Motor neuron (in vitro differentiated cells): ENCODE measurements around the gene ROPN1B. TPM values are rescaled to one million over a fixed set of nuclear protein-coding genes. Genes with fewer than 3 reads are reported as not detected.
A peak's percentile ranks its signal among the peaks of the same experiment; 100 is the strongest.
"Not testable (repeated sequence)": the region's sequence is repeated elsewhere in the genome, so short reads cannot be mapped to it uniquely, and the experiment has no call there.

Experiments
- ATAC-seq, 8 experiments: fragments of 200-7000 bp; cut with Tn5 transposase; replicated peaks in 6 of 8; 2 replicates each; pipeline ENCODE4 v1.8.0; 2021; ENCODE audit warnings: mild to moderate bottlenecking in 8 of 8, moderate library complexity in 8 of 8
- H3K27ac ChIP-seq, 2 donors: fragments of 250-450 bp; sonication (Bioruptor Pico); 2 replicates each; pipeline ENCODE4 v1.9.0; 2021; ENCODE audit warnings: antibody characterized with exemption in 2 of 2, mild to moderate bottlenecking in 2 of 2, moderate library complexity in 1 of 2
- H3K4me1 ChIP-seq, 2 donors: fragments of 250-450 bp; sonication (Bioruptor Pico); replicated peaks in 1 of 2; 2 replicates each; pipeline ENCODE4 v1.6.1; 2021; ENCODE audit warnings: antibody characterized with exemption in 2 of 2, mild to moderate bottlenecking in 2 of 2, moderate library complexity in 1 of 2
- H3K4me3 ChIP-seq, 5 donors: fragments of 250-450 bp; sonication (Bioruptor Pico); 2 replicates each; pipeline ENCODE4 v1.9.0; 2021; ENCODE audit warnings: antibody characterized with exemption in 5 of 5, mild to moderate bottlenecking in 5 of 5, moderate library complexity in 4 of 5
- WGBS, 10 experiments: fragments of 450-650 bp; shearing (Covaris generic); methylation state at CpG; one replicate each; pipeline ENCODE4 v1.0.0; 2022; 5-methylcytosine and 5-hydroxymethylcytosine counted together
- in situ Hi-C, 9 experiments: fragments of 400-800 bp; cut with MboI; loops; one replicate each; pipeline ENCODE4 v1.15.0; 2021; ENCODE audit warnings: low sequenced_read_pairs in 9 of 9, low pct_unique_long_range_greater_than_20kb in 2 of 9; ENCODE audit not compliant: unreplicated experiment in 9 of 9
- total RNA-seq, 8 experiments: library from RNA; unstranded; fragments of 300-600 nt; gene quantifications; 2 replicates each; pipeline versions ENCODE4 v1.2.3 to v1.2.4, GENCODE V29; 2022

The ROPN1B gene
- 1 to 10 TPM in 3 of 8 experiments, under 1 TPM in 4, not detected in 1; 0.25 to 2.8 (median 0.98) TPM for total RNA-seq

GRCh38 chr3:125968701-125969592 is at the start of gene ROPN1B:
ROPN1B (plus strand) TSS chr3:125969178; CDS start chr3:125972055, 2,877 bp downstream.
- H3K4me1 ChIP-seq, H3K4me3 ChIP-seq, H3K27ac ChIP-seq: not testable (repeated sequence)
- in situ Hi-C loops: loop anchor here in 1 of 9 experiments (25.0 kb wide), 1 partner anchor 243 kb away; no protein-coding TSS in a partner anchor
- no CpG with 5 or more reads among the region's 50 CpGs for WGBS, 10 experiments
- peak; percentile 51 to 82 (median 78) for ATAC-seq

- H3K4me3 ChIP-seq, H3K27ac ChIP-seq, in situ Hi-C loops, ATAC-seq: not testable (repeated sequence)
- WGBS, 10 experiments: 0 to 80% methylated on average over 1 to 2 of the region's 10 CpGs; no CpG with 5 or more reads in 8 of the 10 experiments
- peaks cover 9 to 19% of the 10 kb centered on the region in 2 donors for H3K4me1 ChIP-seq
Observed at GRCh38 chr3:125920191-125920590, 48.8 kb upstream of the ROPN1B start.

GRCh38 chr3:125920751-125921279 is 48.2 kb upstream of the ROPN1B start:
- WGBS, 10 experiments: 86 to 89% methylated on average over 7 to 9 of the region's 14 CpGs; no CpG with 5 or more reads in 8 of the 10 experiments
- H3K27ac ChIP-seq, ATAC-seq, H3K4me3 ChIP-seq, in situ Hi-C loops: not testable (repeated sequence)
- H3K4me1 ChIP-seq: peaks cover 9 to 19% of the 10 kb centered on the region in 2 donors

- H3K27ac ChIP-seq, H3K4me3 ChIP-seq, in situ Hi-C loops, ATAC-seq: not testable (repeated sequence)
- peaks cover 9 to 19% of the 10 kb centered on the region in 2 donors for H3K4me1 ChIP-seq
- WGBS, 10 experiments: 68 to 70% methylated on average over 3 to 5 of the region's 5 CpGs; no CpG with 5 or more reads in 8 of the 10 experiments
Observed at GRCh38 chr3:125921712-125922111, 47.3 kb upstream of the ROPN1B start.

GRCh38 chr3:125923324-125924115 is 45.5 kb upstream of the ROPN1B start:
- 96% methylated on average over 4 of the region's 16 CpGs; no CpG with 5 or more reads in 9 of the 10 experiments for WGBS, 10 experiments
- in situ Hi-C loops, H3K4me3 ChIP-seq, H3K4me1 ChIP-seq, H3K27ac ChIP-seq, ATAC-seq: not testable (repeated sequence)

- ATAC-seq, H3K4me1 ChIP-seq, H3K27ac ChIP-seq, in situ Hi-C loops, H3K4me3 ChIP-seq: not testable (repeated sequence)
- WGBS, 10 experiments: 100% methylated on average over 1 of the region's 9 CpGs; no CpG with 5 or more reads in 9 of the 10 experiments
Observed at GRCh38 chr3:125924276-125924675, 44.7 kb upstream of the ROPN1B start.

GRCh38 chr3:125925727-125926126 is 43.3 kb upstream of the ROPN1B start:
- H3K4me3 ChIP-seq, in situ Hi-C loops, H3K4me1 ChIP-seq, ATAC-seq, H3K27ac ChIP-seq: not testable (repeated sequence)
- WGBS, 10 experiments: 100% methylated on average over 1 to 3 of the region's 13 CpGs; no CpG with 5 or more reads in 8 of the 10 experiments

GRCh38 chr3:125928771-125929545 is 40.0 kb upstream of the ROPN1B start:
- in situ Hi-C loops, H3K27ac ChIP-seq, H3K4me3 ChIP-seq, ATAC-seq, H3K4me1 ChIP-seq: not testable (repeated sequence)
- WGBS, 10 experiments: 0 to 100% (median 55%) methylated on average over 1 to 12 of the region's 22 CpGs; no CpG with 5 or more reads in 4 of the 10 experiments

- in situ Hi-C loops, H3K27ac ChIP-seq, ATAC-seq, H3K4me1 ChIP-seq, H3K4me3 ChIP-seq: not testable (repeated sequence)
- WGBS, 10 experiments: no CpG with 5 or more reads among the region's 5 CpGs
Observed at GRCh38 chr3:125929765-125930164, 39.2 kb upstream of the ROPN1B start.

GRCh38 chr3:125931355-125931880 is 37.6 kb upstream of the ROPN1B start:
- no CpG with 5 or more reads among the region's 14 CpGs for WGBS, 10 experiments
- ATAC-seq, H3K27ac ChIP-seq, H3K4me1 ChIP-seq, H3K4me3 ChIP-seq, in situ Hi-C loops: not testable (repeated sequence)

GRCh38 chr3:125933397-125934173 is 35.4 kb upstream of the ROPN1B start:
- no CpG with 5 or more reads among the region's 17 CpGs for WGBS, 10 experiments
- ATAC-seq, H3K27ac ChIP-seq, H3K4me3 ChIP-seq, in situ Hi-C loops, H3K4me1 ChIP-seq: not testable (repeated sequence)
